IMR-90 (cell line): ENCODE results near the gene MMD2. TPM values are rescaled to one million over a fixed set of nuclear protein-coding genes. Genes with fewer than 3 reads are reported as not detected.

Experiments used
- ATAC-seq: fragments of 200-7000 bp; cut with Tn5 transposase; 2 replicates; pipeline ENCODE4 v1.9.1; 2020; ENCODE audit warnings: low read depth, mild to moderate bottlenecking, moderate library complexity
- BruUV-seq: library from RNA; stranded (reverse); fragments of 400-500 nt; replicated peaks from 2 replicates; lab custom pipeline; 2021; lab: Mats Ljungman, UMichigan
- CTCF ChIA-PET: fragments of 300-600 bp; formaldehyde crosslinking; extraction: SDS; loops from one replicate; lab custom pipeline; 2021; ENCODE audit warnings: antibody characterized with exemption; lab: Yijun Ruan, JAX
- POLR2A ChIA-PET: fragments of 300-600 bp; sonication (Branson Sonifier 250); formaldehyde crosslinking; loops from one replicate; lab custom pipeline; 2022; ENCODE audit warnings: antibody characterized with exemption; ENCODE audit not compliant: unreplicated experiment; lab: Charles Lee
- DNase-seq: peaks from one replicate; pipeline ENCODE4 v3.0.0; 2013
- H2AFZ ChIP-seq: replicated peaks from 2 replicates; pipeline ENCODE3; 2013; ENCODE audit warnings: low read length, mild to moderate bottlenecking; ENCODE audit not compliant: poor library complexity
- H2AK5ac ChIP-seq: 2 replicates; pipeline ENCODE4 v1.6.1; 2013; ENCODE audit warnings: low read depth, low read length, inconsistent platforms
- H2AK9ac ChIP-seq: replicated peaks from 2 replicates; pipeline ENCODE3; 2013; ENCODE audit warnings: mild to moderate bottlenecking, low read depth, low read length, moderate library complexity; ENCODE audit not compliant: poor library complexity
- H2BK120ac ChIP-seq: 2 replicates; pipeline ENCODE4 v1.6.1; 2013; ENCODE audit warnings: low read depth, low read length, inconsistent platforms
- H2BK15ac ChIP-seq: 3 replicates; pipeline ENCODE4 v1.6.1; 2013; ENCODE audit warnings: low read depth, low read length, inconsistent platforms
- H2BK20ac ChIP-seq: 2 replicates; pipeline ENCODE4 v1.6.1; 2013; ENCODE audit warnings: low read depth, mild to moderate bottlenecking, inconsistent platforms, low read length, moderate library complexity
- H2BK5ac ChIP-seq: 2 replicates; pipeline ENCODE4 v1.6.1; 2013; ENCODE audit warnings: mild to moderate bottlenecking, low read depth, low read length, inconsistent platforms; ENCODE audit not compliant: poor library complexity, severe bottlenecking
- H3K14ac ChIP-seq: replicated peaks from 2 replicates; pipeline ENCODE4 v1.6.1; 2013; ENCODE audit warnings: low read depth, low read length, inconsistent platforms
- H3K18ac ChIP-seq: 2 replicates; pipeline ENCODE4 v1.6.1; 2013; ENCODE audit warnings: low read depth, low read length, control low read depth
- H3K23ac ChIP-seq: 2 replicates; pipeline ENCODE4 v1.6.1; 2013; ENCODE audit warnings: low read depth, low read length, inconsistent platforms
- H3K27ac ChIP-seq: 2 replicates; pipeline ENCODE4 v1.5.1; 2013; ENCODE audit warnings: mild to moderate bottlenecking, control low read depth, low read length; ENCODE audit not compliant: insufficient read depth
- H3K27me3 ChIP-seq: 2 replicates; pipeline ENCODE4 v1.6.1; 2013; ENCODE audit warnings: low read length; ENCODE audit not compliant: control insufficient read depth, insufficient read depth
- H3K36me3 ChIP-seq: 2 replicates; pipeline ENCODE4 v1.6.1; 2013; ENCODE audit warnings: low read length, mixed read lengths; ENCODE audit not compliant: control insufficient read depth, insufficient read depth
- H3K4ac ChIP-seq: 2 replicates; pipeline ENCODE4 v1.6.1; 2013; ENCODE audit warnings: low read depth, low read length, inconsistent platforms
- H3K4me1 ChIP-seq: 2 replicates; pipeline ENCODE4 v1.6.1; 2013; ENCODE audit warnings: low read length, mixed read lengths; ENCODE audit not compliant: control insufficient read depth, insufficient read depth
- H3K4me2 ChIP-seq: 2 replicates; pipeline ENCODE4 v1.6.1; 2013; ENCODE audit warnings: low read depth, mild to moderate bottlenecking, control low read depth, low read length, moderate library complexity
- H3K4me3 ChIP-seq: 2 replicates; pipeline ENCODE4 v1.5.1; 2013; ENCODE audit warnings: low read depth, mild to moderate bottlenecking, control low read depth, low read length, moderate library complexity; ENCODE audit not compliant: insufficient read depth
- H3K56ac ChIP-seq: 2 replicates; pipeline ENCODE4 v1.6.1; 2013; ENCODE audit warnings: low read length, inconsistent platforms; ENCODE audit not compliant: insufficient read depth; ENCODE audit errors: extremely low read depth
- H3K79me1 ChIP-seq, 2 experiments: 2 replicates each; pipeline ENCODE4 v1.6.1; 2013; ENCODE audit warnings: low read length in 2 of 2, inconsistent platforms in 1 of 2, low read depth in 1 of 2
- H3K9ac ChIP-seq: 2 replicates; pipeline ENCODE4 v1.6.1; 2013; ENCODE audit warnings: low read depth, low read length, control low read depth
- H3K9me1 ChIP-seq: 2 replicates; pipeline ENCODE4 v1.6.1; 2013; ENCODE audit warnings: low read length, inconsistent platforms; ENCODE audit not compliant: insufficient read depth
- H3K9me3 ChIP-seq: 2 replicates; pipeline ENCODE4 v1.6.1; 2013; ENCODE audit warnings: low read length; ENCODE audit not compliant: control insufficient read depth, insufficient read depth
- H4K20me1 ChIP-seq: 2 replicates; pipeline ENCODE4 v1.6.1; 2013; ENCODE audit warnings: low read length, inconsistent platforms; ENCODE audit not compliant: insufficient read depth
- H4K5ac ChIP-seq: 2 replicates; pipeline ENCODE4 v1.6.1; 2013; ENCODE audit warnings: mild to moderate bottlenecking, low read depth, low read length, control low read depth
- H4K8ac ChIP-seq, 2 experiments: 2 replicates each; pipeline ENCODE4 v1.6.1; 2013; ENCODE audit warnings: low read depth in 2 of 2, low read length in 2 of 2, control low read depth in 1 of 2, inconsistent platforms in 1 of 2
- H4K91ac ChIP-seq: 2 replicates; pipeline ENCODE4 v1.6.1; 2013; ENCODE audit warnings: low read depth, low read length, inconsistent platforms; ENCODE audit not compliant: insufficient read depth
- BHLHE40 ChIP-seq: fragments of 150-350 bp; IDR thresholded peaks from 2 replicates; pipeline ENCODE4 v1.6.1; 2016; ENCODE audit warnings: mild to moderate bottlenecking, low read depth, low read length
- CEBPB ChIP-seq: IDR thresholded peaks from 2 replicates; pipeline ENCODE4 v1.6.1; 2012; ENCODE audit warnings: low read depth, low read length, improper control_type of control experiment
- ELK1 ChIP-seq: fragments of 150-350 bp; IDR thresholded peaks from 2 replicates; pipeline ENCODE4 v1.6.1; 2016; ENCODE audit warnings: low read depth, mild to moderate bottlenecking, low read length, moderate library complexity, borderline replicate concordance
- FOS ChIP-seq: fragments of 150-350 bp; IDR thresholded peaks from 2 replicates; pipeline ENCODE4 v1.6.1; 2016; ENCODE audit warnings: low read depth, low read length
- MAZ ChIP-seq: IDR thresholded peaks from 2 replicates; pipeline ENCODE4 v1.6.1; 2012; ENCODE audit warnings: low read depth, mild to moderate bottlenecking, low read length, improper control_type of control experiment, moderate library complexity, borderline replicate concordance
- MXI1 ChIP-seq: IDR thresholded peaks from 2 replicates; pipeline ENCODE4 v1.6.1; 2012; ENCODE audit warnings: low read depth, mild to moderate bottlenecking, low read length, moderate library complexity, borderline replicate concordance
- NFE2L2 ChIP-seq: fragments of 150-350 bp; IDR thresholded peaks from 2 replicates; pipeline ENCODE4 v1.6.1; 2016; ENCODE audit warnings: low read depth, mild to moderate bottlenecking, low read length
- POLR2A ChIP-seq: IDR thresholded peaks from 2 replicates; pipeline ENCODE4 v1.6.1; 2012; ENCODE audit warnings: mild to moderate bottlenecking, low read depth, low read length
- RAD21 ChIP-seq: IDR thresholded peaks from 2 replicates; pipeline ENCODE4 v1.6.1; 2012; ENCODE audit warnings: low read length, improper control_type of control experiment
- RCOR1 ChIP-seq: IDR thresholded peaks from 2 replicates; pipeline ENCODE4 v1.6.1; 2012; ENCODE audit warnings: mild to moderate bottlenecking, low read length, improper control_type of control experiment; ENCODE audit not compliant: insufficient replicate concordance
- SMC3 ChIP-seq: fragments of 150-350 bp; IDR thresholded peaks from 2 replicates; pipeline ENCODE4 v1.6.1; 2016; ENCODE audit warnings: low read depth, mild to moderate bottlenecking, antibody characterized with exemption, low read length, moderate library complexity
- WGBS, 2 experiments: methylation state at CpG; one replicate each; pipeline versions ENCODE4 v1.1.5 to v1.1.7; 2013; ENCODE audit warnings: missing lambda C conversion rate in 2 of 2; ENCODE audit not compliant: insufficient read length in 1 of 2; ENCODE audit errors: extremely low coverage in 2 of 2; 5-methylcytosine and 5-hydroxymethylcytosine counted together
- dilution Hi-C: fragments of 300-500 bp; cut with HindIII; formaldehyde crosslinking; loops from one replicate; pipeline ENCODE4 v1.14.3; 2018; ENCODE audit warnings: low sequenced_read_pairs; ENCODE audit not compliant: unreplicated experiment
- in situ Hi-C: fragments of 300-500 bp; cut with MboI; formaldehyde crosslinking; loops from 3 replicates; pipeline ENCODE4 v1.14.3; 2019; ENCODE audit warnings: low sequenced_read_pairs, inconsistent platforms, mixed read lengths
- intact Hi-C: fragments of 100-400 bp; cut with micrococcal nuclease; formaldehyde crosslinking; loops from 2 replicates; pipeline ENCODE4 v1.10.0; 2022
- polyA plus RNA-seq, 3 experiments: library from polyadenylated mRNA; depleted of rRNA; stranded (reverse); fragments of >200 nt; gene quantifications; 2 replicates each; pipeline ENCODE4 v1.2.3, GENCODE V29; 2012; ENCODE audit warnings: low replicate concordance in 1 of 3
- total RNA-seq: library from RNA; depleted of rRNA; stranded (reverse); fragments of >200 nt; gene quantifications from 2 replicates; pipeline ENCODE4 v1.2.3, GENCODE V29; 2012

Gene MMD2
- total and polyA plus RNA-seq, 2 of the 4 experiments (the other 2 are of a cell fraction) = not detected

DNA sequence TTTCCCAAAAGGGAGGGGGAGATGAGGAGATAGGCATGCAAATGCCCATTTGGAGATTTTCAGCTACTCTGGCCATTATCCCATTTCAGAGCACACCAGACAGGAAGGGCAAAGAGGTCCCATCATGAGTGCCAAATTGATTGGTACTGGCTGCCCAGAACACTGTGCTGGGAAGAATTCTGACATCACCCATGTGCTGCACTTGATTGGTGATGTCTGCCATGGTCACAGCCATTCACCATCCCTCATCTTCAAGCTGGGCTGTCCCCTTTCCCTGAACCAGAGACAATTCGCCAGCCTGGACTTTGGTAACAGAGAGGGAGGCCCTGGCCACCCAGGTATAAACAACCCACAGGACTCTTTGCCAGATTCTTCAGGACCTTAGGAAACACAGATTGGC, 52.3 kb downstream of the MMD2 start:
- no peaks in the 10 kb centered on the region for H4K20me1 ChIP-seq
- no peak overlapping the region for H3K4ac ChIP-seq
- no peak overlapping the region for H3K56ac ChIP-seq
- no peak overlapping the region for H4K5ac ChIP-seq
- no peak overlapping the region for H2BK5ac ChIP-seq
- no peaks in the 10 kb centered on the region; the same call in 1 of the 2 replicates for H3K9me3 ChIP-seq
- H3K27ac ChIP-seq = no peak overlapping the region
- H2AFZ ChIP-seq = no peak overlapping the region
- no CpG with 5 or more reads among the region's 1 CpG for WGBS, 2 experiments
- H3K9ac ChIP-seq = no peak overlapping the region
- TF ChIP-seq RCOR1 = no peak
- no peak for TF ChIP-seq POLR2A
- TF ChIP-seq MXI1 = no peak
- TF ChIP-seq MAZ = no peak
- TF ChIP-seq ELK1 = no peak
- TF ChIP-seq RAD21 = no peak
- no peak for TF ChIP-seq NFE2L2
- TF ChIP-seq FOS = no peak
- no peak for TF ChIP-seq BHLHE40
- no peak for TF ChIP-seq SMC3
- no peak for TF ChIP-seq CEBPB
- H4K8ac ChIP-seq = no peak overlapping the region
- H3K27me3 ChIP-seq = no peaks in the 10 kb centered on the region; the same call in 1 of the 2 replicates
- POLR2A ChIA-PET = no interaction called here
- H2AK9ac ChIP-seq = peak overlapping the region; percentile 9
- no peak overlapping the region for H2BK20ac ChIP-seq
- no peak overlapping the region for H4K91ac ChIP-seq
- CTCF ChIA-PET = no interaction called here
- ATAC-seq (no peak), DNase-seq (no peak)
- no peak overlapping the region for H3K14ac ChIP-seq
- no peak overlapping the region for H2BK120ac ChIP-seq
- H3K9me1 ChIP-seq = no peaks in the 10 kb centered on the region
- H3K36me3 ChIP-seq = no peaks in the 10 kb centered on the region
- H3K4me3 ChIP-seq = no peak overlapping the region
- in situ Hi-C loops = no loop called here
- BruUV-seq = no TSS peak
- no peak overlapping the region for H3K4me2 ChIP-seq
- H3K4me1 ChIP-seq = no peaks in the 10 kb centered on the region
- no peak overlapping the region for H2BK15ac ChIP-seq
- no peak overlapping the region for H3K23ac ChIP-seq
- dilution Hi-C loops = no loop called here
- no peaks in the 10 kb centered on the region for H3K79me1 ChIP-seq
- H3K18ac ChIP-seq = no peak overlapping the region
- no peak overlapping the region for H2AK5ac ChIP-seq
- intact Hi-C loops = no loop called here
